IMR-90 (cell line): ENCODE measurements around the gene LRRC42. TPM values are rescaled to one million over a fixed set of nuclear protein-coding genes. Genes with fewer than 3 reads are reported as not detected.

Source experiments
- ATAC-seq: fragments of 200-7000 bp; cut with Tn5 transposase; 2 replicates; pipeline ENCODE4 v1.9.1; 2020; ENCODE audit warnings: low read depth, mild to moderate bottlenecking, moderate library complexity
- BruUV-seq: library from RNA; stranded (reverse); fragments of 400-500 nt; replicated peaks from 2 replicates; lab custom pipeline; 2021; lab: Mats Ljungman, UMichigan
- CTCF ChIA-PET: fragments of 300-600 bp; formaldehyde crosslinking; extraction: SDS; loops from one replicate; lab custom pipeline; 2021; ENCODE audit warnings: antibody characterized with exemption; lab: Yijun Ruan, JAX
- POLR2A ChIA-PET: fragments of 300-600 bp; sonication (Branson Sonifier 250); formaldehyde crosslinking; loops from one replicate; lab custom pipeline; 2022; ENCODE audit warnings: antibody characterized with exemption; ENCODE audit not compliant: unreplicated experiment; lab: Charles Lee
- DNase-seq: peaks from one replicate; pipeline ENCODE4 v3.0.0; 2013
- H2AFZ ChIP-seq: replicated peaks from 2 replicates; pipeline ENCODE3; 2013; ENCODE audit warnings: low read length, mild to moderate bottlenecking; ENCODE audit not compliant: poor library complexity
- H2AK5ac ChIP-seq: 2 replicates; pipeline ENCODE4 v1.6.1; 2013; ENCODE audit warnings: low read depth, low read length, inconsistent platforms
- H2AK9ac ChIP-seq: replicated peaks from 2 replicates; pipeline ENCODE3; 2013; ENCODE audit warnings: mild to moderate bottlenecking, low read depth, low read length, moderate library complexity; ENCODE audit not compliant: poor library complexity
- H2BK120ac ChIP-seq: 2 replicates; pipeline ENCODE4 v1.6.1; 2013; ENCODE audit warnings: low read depth, low read length, inconsistent platforms
- H2BK15ac ChIP-seq: 3 replicates; pipeline ENCODE4 v1.6.1; 2013; ENCODE audit warnings: low read depth, low read length, inconsistent platforms
- H2BK20ac ChIP-seq: 2 replicates; pipeline ENCODE4 v1.6.1; 2013; ENCODE audit warnings: low read depth, mild to moderate bottlenecking, inconsistent platforms, low read length, moderate library complexity
- H2BK5ac ChIP-seq: 2 replicates; pipeline ENCODE4 v1.6.1; 2013; ENCODE audit warnings: mild to moderate bottlenecking, low read depth, low read length, inconsistent platforms; ENCODE audit not compliant: poor library complexity, severe bottlenecking
- H3K14ac ChIP-seq: replicated peaks from 2 replicates; pipeline ENCODE4 v1.6.1; 2013; ENCODE audit warnings: low read depth, low read length, inconsistent platforms
- H3K18ac ChIP-seq: 2 replicates; pipeline ENCODE4 v1.6.1; 2013; ENCODE audit warnings: low read depth, low read length, control low read depth
- H3K23ac ChIP-seq: 2 replicates; pipeline ENCODE4 v1.6.1; 2013; ENCODE audit warnings: low read depth, low read length, inconsistent platforms
- H3K27ac ChIP-seq: 2 replicates; pipeline ENCODE4 v1.5.1; 2013; ENCODE audit warnings: mild to moderate bottlenecking, control low read depth, low read length; ENCODE audit not compliant: insufficient read depth
- H3K27me3 ChIP-seq: 2 replicates; pipeline ENCODE4 v1.6.1; 2013; ENCODE audit warnings: low read length; ENCODE audit not compliant: control insufficient read depth, insufficient read depth
- H3K36me3 ChIP-seq: 2 replicates; pipeline ENCODE4 v1.6.1; 2013; ENCODE audit warnings: low read length, mixed read lengths; ENCODE audit not compliant: control insufficient read depth, insufficient read depth
- H3K4ac ChIP-seq: 2 replicates; pipeline ENCODE4 v1.6.1; 2013; ENCODE audit warnings: low read depth, low read length, inconsistent platforms
- H3K4me1 ChIP-seq: 2 replicates; pipeline ENCODE4 v1.6.1; 2013; ENCODE audit warnings: low read length, mixed read lengths; ENCODE audit not compliant: control insufficient read depth, insufficient read depth
- H3K4me2 ChIP-seq: 2 replicates; pipeline ENCODE4 v1.6.1; 2013; ENCODE audit warnings: low read depth, mild to moderate bottlenecking, control low read depth, low read length, moderate library complexity
- H3K4me3 ChIP-seq: 2 replicates; pipeline ENCODE4 v1.5.1; 2013; ENCODE audit warnings: low read depth, mild to moderate bottlenecking, control low read depth, low read length, moderate library complexity; ENCODE audit not compliant: insufficient read depth
- H3K56ac ChIP-seq: 2 replicates; pipeline ENCODE4 v1.6.1; 2013; ENCODE audit warnings: low read length, inconsistent platforms; ENCODE audit not compliant: insufficient read depth; ENCODE audit errors: extremely low read depth
- H3K79me1 ChIP-seq, 2 experiments: 2 replicates each; pipeline ENCODE4 v1.6.1; 2013; ENCODE audit warnings: low read length in 2 of 2, inconsistent platforms in 1 of 2, low read depth in 1 of 2
- H3K9ac ChIP-seq: 2 replicates; pipeline ENCODE4 v1.6.1; 2013; ENCODE audit warnings: low read depth, low read length, control low read depth
- H3K9me1 ChIP-seq: 2 replicates; pipeline ENCODE4 v1.6.1; 2013; ENCODE audit warnings: low read length, inconsistent platforms; ENCODE audit not compliant: insufficient read depth
- H3K9me3 ChIP-seq: 2 replicates; pipeline ENCODE4 v1.6.1; 2013; ENCODE audit warnings: low read length; ENCODE audit not compliant: control insufficient read depth, insufficient read depth
- H4K20me1 ChIP-seq: 2 replicates; pipeline ENCODE4 v1.6.1; 2013; ENCODE audit warnings: low read length, inconsistent platforms; ENCODE audit not compliant: insufficient read depth
- H4K5ac ChIP-seq: 2 replicates; pipeline ENCODE4 v1.6.1; 2013; ENCODE audit warnings: mild to moderate bottlenecking, low read depth, low read length, control low read depth
- H4K8ac ChIP-seq, 2 experiments: 2 replicates each; pipeline ENCODE4 v1.6.1; 2013; ENCODE audit warnings: low read depth in 2 of 2, low read length in 2 of 2, control low read depth in 1 of 2, inconsistent platforms in 1 of 2
- H4K91ac ChIP-seq: 2 replicates; pipeline ENCODE4 v1.6.1; 2013; ENCODE audit warnings: low read depth, low read length, inconsistent platforms; ENCODE audit not compliant: insufficient read depth
- NFE2L2 ChIP-seq: fragments of 150-350 bp; IDR thresholded peaks from 2 replicates; pipeline ENCODE4 v1.6.1; 2016; ENCODE audit warnings: low read depth, mild to moderate bottlenecking, low read length
- RAD21 ChIP-seq: IDR thresholded peaks from 2 replicates; pipeline ENCODE4 v1.6.1; 2012; ENCODE audit warnings: low read length, improper control_type of control experiment
- USF2 ChIP-seq: fragments of 150-350 bp; IDR thresholded peaks from 2 replicates; pipeline ENCODE4 v1.6.1; 2017; ENCODE audit warnings: mild to moderate bottlenecking, antibody characterized with exemption, low read length, low read depth
- WGBS, 2 experiments: methylation state at CpG; one replicate each; pipeline versions ENCODE4 v1.1.5 to v1.1.7; 2013; ENCODE audit warnings: missing lambda C conversion rate in 2 of 2; ENCODE audit not compliant: insufficient read length in 1 of 2; ENCODE audit errors: extremely low coverage in 2 of 2; 5-methylcytosine and 5-hydroxymethylcytosine counted together
- dilution Hi-C: fragments of 300-500 bp; cut with HindIII; formaldehyde crosslinking; loops from one replicate; pipeline ENCODE4 v1.14.3; 2018; ENCODE audit warnings: low sequenced_read_pairs; ENCODE audit not compliant: unreplicated experiment
- in situ Hi-C: fragments of 300-500 bp; cut with MboI; formaldehyde crosslinking; loops from 3 replicates; pipeline ENCODE4 v1.14.3; 2019; ENCODE audit warnings: low sequenced_read_pairs, inconsistent platforms, mixed read lengths
- intact Hi-C: fragments of 100-400 bp; cut with micrococcal nuclease; formaldehyde crosslinking; loops from 2 replicates; pipeline ENCODE4 v1.10.0; 2022
- polyA plus RNA-seq, 3 experiments: library from polyadenylated mRNA; depleted of rRNA; stranded (reverse); fragments of >200 nt; gene quantifications; 2 replicates each; pipeline ENCODE4 v1.2.3, GENCODE V29; 2012; ENCODE audit warnings: low replicate concordance in 1 of 3
- total RNA-seq: library from RNA; depleted of rRNA; stranded (reverse); fragments of >200 nt; gene quantifications from 2 replicates; pipeline ENCODE4 v1.2.3, GENCODE V29; 2012

Gene LRRC42
- total and polyA plus RNA-seq, 2 of the 4 experiments (the other 2 are of a cell fraction) = 39.9 to 47.5 TPM

DNA sequence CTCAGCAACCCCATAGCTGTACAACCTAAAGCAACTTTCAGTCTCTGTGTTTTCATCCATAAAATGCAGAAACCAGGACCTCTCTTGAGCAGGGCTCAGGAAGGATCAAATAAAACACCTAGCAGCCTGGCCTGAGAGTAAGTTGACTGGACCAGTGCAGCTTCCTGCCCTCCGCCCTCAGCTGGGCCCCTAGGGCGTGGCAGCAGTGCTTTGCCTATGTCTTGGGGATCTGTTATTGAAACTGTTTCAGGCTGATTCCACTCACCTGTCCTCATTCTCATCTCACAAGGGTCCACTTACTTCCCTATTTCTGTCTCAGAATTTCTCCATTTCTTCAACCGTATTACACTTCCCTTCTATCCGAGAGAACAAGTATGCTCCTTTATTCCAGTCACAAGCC is 17.3 kb downstream of the LRRC42 start:
- Histone ChIP-seq H4K5ac (no peak overlapping the region), H2BK20ac (no peak overlapping the region), H3K9ac (no peak overlapping the region), H2AFZ (no peak overlapping the region), H3K27me3 (no peaks in the 10 kb centered on the region), H3K23ac (no peak overlapping the region), H3K56ac (no peak overlapping the region), H3K79me1 (peaks cover 21 to 22% of the 10 kb centered on the region in 2 experiments), H4K8ac (no peak overlapping the region), H2BK120ac (no peak overlapping the region), H3K36me3 (peaks cover 45% of the 10 kb centered on the region), H3K4me2 (no peak overlapping the region), H3K18ac (no peak overlapping the region), H3K14ac (no peak overlapping the region), H3K27ac (no peak overlapping the region), H2AK9ac (no peak overlapping the region), H4K91ac (no peak overlapping the region), H3K4me1 (peaks cover 7% of the 10 kb centered on the region), H3K9me3 (no peaks in the 10 kb centered on the region), H4K20me1 (peaks cover 2% of the 10 kb centered on the region; the same call in 1 of the 2 replicates), H3K9me1 (peaks cover 8% of the 10 kb centered on the region), H2AK5ac (no peak overlapping the region), H2BK15ac (no peak overlapping the region), H3K4ac (no peak overlapping the region), H2BK5ac (no peak overlapping the region), H3K4me3 (no peak overlapping the region)
- DNase-seq (no peak), ATAC-seq (no peak)
- dilution Hi-C loops (no loop called here), intact Hi-C loops (no loop called here), in situ Hi-C loops (no loop called here)
- ChIA-PET CTCF (no interaction called here), POLR2A (no interaction called here)
- BruUV-seq = no TSS peak
- TF ChIP-seq NFE2L2 (no peak), USF2 (no peak), RAD21 (no peak)
- 100% methylated on average over 2 of the region's 4 CpGs for WGBS, 2 experiments
